A549 (cell line): ENCODE data around the gene BCO2. TPM values are rescaled to one million over a fixed set of nuclear protein-coding genes. Genes with fewer than 3 reads are reported as not detected.

Source experiments
- ATAC-seq, 2 experiments: fragments of 200-7000 bp in 1 of 2; fragments of >200 bp in 1 of 2; cut with Nextera tagmentation in 1 of 2; cut with Tn5 transposase in 1 of 2; 3 replicates each; pipeline versions ENCODE4 v1.8.0 to v1.9.1; 2018 to 2020; ENCODE audit warnings: mild to moderate bottlenecking in 1 of 2, moderate library complexity in 1 of 2
- CTCF ChIA-PET: fragments of 300-600 bp; sonication (Branson Sonifier 250); formaldehyde crosslinking; extraction: SDS; loops from one replicate; lab custom pipeline; 2021; ENCODE audit warnings: antibody characterized with exemption, inconsistent platforms; lab: Yijun Ruan, JAX
- POLR2A ChIA-PET: fragments of 350-600 bp; formaldehyde crosslinking; extraction: SDS; loops from one replicate; lab custom pipeline; 2021; ENCODE audit warnings: antibody characterized with exemption, inconsistent platforms; lab: Yijun Ruan, JAX
- DNase-seq, 2 experiments: peaks; one replicate each; pipeline versions ENCODE4 v3.0.0 to v3.0.0-alpha.2; 2011 to 2016; ENCODE audit warnings: low read depth in 1 of 2, low spot score in 1 of 2
- FAIRE-seq: peaks from 2 replicates; lab custom pipeline; 2011; peaks lifted over from hg19 to GRCh38; lab: Jason Lieb, UNC
- H3K27ac ChIP-seq, 2 experiments: fragments of >200 bp; sonication (Bioruptor Twin); formaldehyde crosslinking; 3 replicates each; pipeline ENCODE4 v1.5.1; 2016 to 2017
- H3K4me1 ChIP-seq: fragments of >200 bp; sonication (Bioruptor Twin); formaldehyde crosslinking; 3 replicates; pipeline ENCODE4 v1.6.1; 2016
- H3K4me2 ChIP-seq: fragments of >200 bp; sonication (Bioruptor Twin); formaldehyde crosslinking; 3 replicates; pipeline ENCODE4 v1.6.1; 2016
- H3K4me3 ChIP-seq: fragments of >200 bp; sonication (Bioruptor Twin); formaldehyde crosslinking; 3 replicates; pipeline ENCODE4 v1.5.1; 2016
- H3K9me3 ChIP-seq: fragments of >200 bp; sonication (Bioruptor Twin); formaldehyde crosslinking; 3 replicates; pipeline ENCODE4 v1.6.1; 2016
- CBX8 ChIP-seq: fragments of 200-600 bp; sonication (generic); IDR thresholded peaks from 2 replicates; pipeline ENCODE4 v1.6.1; 2016
- CHD2 ChIP-seq: fragments of 150-350 bp; IDR thresholded peaks from 2 replicates; pipeline ENCODE4 v1.6.1; 2014; ENCODE audit warnings: low read length; ENCODE audit not compliant: partially characterized antibody
- EHF ChIP-seq: fragments of 250-450 bp; sonication (Bioruptor Pico); IDR thresholded peaks from 2 replicates; pipeline ENCODE4 v1.5.0; 2020; ENCODE audit warnings: mild to moderate bottlenecking
- EHMT2 ChIP-seq: fragments of 200-600 bp; sonication (generic); IDR thresholded peaks from 2 replicates; pipeline ENCODE4 v1.6.1; 2016; ENCODE audit warnings: antibody characterized with exemption, low read depth, mild to moderate bottlenecking, moderate library complexity
- ELK1 ChIP-seq: fragments of 150-350 bp; IDR thresholded peaks from 2 replicates; pipeline ENCODE4 v1.6.1; 2014; ENCODE audit warnings: low read depth, mild to moderate bottlenecking, low read length
- FOSB ChIP-seq: fragments of 250-450 bp; sonication (Bioruptor Pico); IDR thresholded peaks from 2 replicates; pipeline ENCODE4 v1.5.0; 2020; ENCODE audit warnings: mild to moderate bottlenecking, moderate library complexity
- HEYL ChIP-seq: fragments of 250-450 bp; sonication (Bioruptor Pico); IDR thresholded peaks from 2 replicates; pipeline ENCODE4 v1.8.0; 2021; ENCODE audit warnings: mild to moderate bottlenecking, moderate library complexity
- HMGXB4 ChIP-seq: fragments of 250-450 bp; sonication (Bioruptor Pico); IDR thresholded peaks from 2 replicates; pipeline ENCODE4 v1.5.0; 2021; ENCODE audit warnings: mild to moderate bottlenecking, moderate library complexity, borderline replicate concordance
- HOXB13 ChIP-seq: fragments of 250-450 bp; sonication (Bioruptor Pico); IDR thresholded peaks from 2 replicates; pipeline ENCODE4 v1.5.0; 2020; ENCODE audit warnings: low read depth, mild to moderate bottlenecking, moderate library complexity
- HOXB5 ChIP-seq: fragments of 250-450 bp; sonication (Bioruptor Pico); IDR thresholded peaks from 2 replicates; pipeline ENCODE4 v1.5.0; 2020; ENCODE audit warnings: mild to moderate bottlenecking, moderate library complexity
- KDM5A ChIP-seq: fragments of 200-600 bp; sonication (generic); IDR thresholded peaks from 2 replicates; pipeline ENCODE4 v1.6.1; 2016; ENCODE audit warnings: antibody characterized with exemption, mild to moderate bottlenecking
- MAZ ChIP-seq: fragments of 150-350 bp; IDR thresholded peaks from 2 replicates; pipeline ENCODE4 v1.6.1; 2014; ENCODE audit warnings: antibody characterized with exemption, low read depth, low read length, borderline replicate concordance
- NPAS2 ChIP-seq: fragments of 250-450 bp; sonication (Bioruptor Pico); IDR thresholded peaks from 2 replicates; pipeline ENCODE4 v1.8.0; 2022; ENCODE audit warnings: mild to moderate bottlenecking, moderate library complexity, borderline replicate concordance
- PHF8 ChIP-seq: fragments of 200-600 bp; sonication (generic); IDR thresholded peaks from 2 replicates; pipeline ENCODE4 v1.6.1; 2016; ENCODE audit warnings: low read depth, mild to moderate bottlenecking, antibody characterized with exemption, moderate library complexity, borderline replicate concordance
- POLR2A ChIP-seq: IDR thresholded peaks from 2 replicates; pipeline ENCODE4 v1.6.1; 2012; ENCODE audit warnings: mild to moderate bottlenecking, low read length
- RAD21 ChIP-seq, 2 experiments: fragments of >200 bp in 1 of 2; sonication (Bioruptor Twin) in 1 of 2; formaldehyde crosslinking in 1 of 2; IDR thresholded peaks in 1 of 2; conservative IDR thresholded peaks in 1 of 2; 2 replicates in 1 of 2; 3 replicates in 1 of 2; pipeline ENCODE4 v1.6.1; 2012 to 2018; ENCODE audit warnings: inconsistent platforms in 1 of 2
- TP53 ChIP-seq: fragments of 250-450 bp; sonication (Bioruptor Pico); IDR thresholded peaks from 2 replicates; pipeline ENCODE4 v1.5.0; 2021; ENCODE audit warnings: mild to moderate bottlenecking, moderate library complexity
- ZC3H11A ChIP-seq: fragments of 450-650 bp; IDR thresholded peaks from 2 replicates; pipeline ENCODE4 v1.6.1; 2014; ENCODE audit warnings: antibody characterized with exemption, mild to moderate bottlenecking
- WGBS: methylation state at CpG from one replicate; pipeline ENCODE4 v1.1.6; 2017; ENCODE audit errors: missing lambda C conversion rate; 5-methylcytosine and 5-hydroxymethylcytosine counted together
- polyA plus RNA-seq, 4 experiments: library from polyadenylated mRNA; depleted of rRNA in 3 of 4; stranded (reverse); fragments of >200 nt; fragmentation: RNase III in 1 of 4; extraction: RNeasy Plus Mini Kit Qiagen cat#74134 plus additional on column Dnase treatment in 1 of 4; gene quantifications; 2 replicates in 3 of 4; 3 replicates in 1 of 4; pipeline ENCODE4 v1.2.3, GENCODE V29; 2011 to 2017
- TF ChIP-seq, protein P1 (sequence below): IDR thresholded peaks from 2 replicates; pipeline ENCODE4 v1.6.1; 2012; ENCODE audit warnings: low read depth, borderline replicate concordance

The BCO2 gene
- polyA plus RNA-seq, 2 of the 4 experiments (the other 2 are of a cell fraction) = 1.3 to 1.9 TPM

GRCh38 chr11:112229159-112229558 lies 53.8 kb downstream of the BCO2 start:
- CTCF ChIA-PET = interaction anchor here (0.7 to 1.2 kb wide), 3 partner anchors 9 to 51 kb away, joined by 3 read pairs; no protein-coding TSS in a partner anchor
- H3K9me3 ChIP-seq = no peaks in the 10 kb centered on the region
- no peak overlapping the region for H3K27ac ChIP-seq
- no peak overlapping the region for H3K4me3 ChIP-seq
- 96% methylated on average over 7 of the region's 7 CpGs for WGBS
- DNase-seq (no peak), FAIRE-seq (no peak), ATAC-seq (no peak)
- H3K4me1 ChIP-seq = peaks cover 12% of the 10 kb centered on the region
- TF ChIP-seq POLR2A = no peak
- no peak for TF ChIP-seq HMGXB4 (CRISPR knock-in tag)
- TF ChIP-seq HEYL (CRISPR knock-in tag) = no peak
- TF ChIP-seq NPAS2 (CRISPR knock-in tag) = no peak
- TF ChIP-seq ELK1 = no peak
- no peak overlapping the region for H3K4me2 ChIP-seq
- POLR2A ChIA-PET = no interaction called here

- Histone ChIP-seq H3K4me3 (no peak overlapping the region), H3K4me1 (peaks cover 12% of the 10 kb centered on the region), H3K27ac (no peak overlapping the region), H3K9me3 (no peaks in the 10 kb centered on the region), H3K4me2 (no peak overlapping the region)
- ChIA-PET CTCF (interaction anchor here (0.6 to 1.2 kb wide), 4 partner anchors 10 to 360 kb away, joined by 3 to 4 read pairs (median 3); no protein-coding TSS in a partner anchor), POLR2A (no interaction called here)
- DNase-seq (no peak), FAIRE-seq (no peak), ATAC-seq (no peak)
- WGBS = 61% methylated on average over 3 of the region's 3 CpGs
- TF ChIP-seq HMGXB4 (CRISPR knock-in tag) = no peak
- TF ChIP-seq CHD2 = no peak
- no peak for TF ChIP-seq PHF8
- TF ChIP-seq HOXB5 (CRISPR knock-in tag) = no peak
- no peak for TF ChIP-seq CBX8
- no peak for TF ChIP-seq RAD21 (conservative IDR thresholded peaks at IDR 0.05 in 1 of 2, IDR thresholded peaks at IDR 0.05 in 1 of 2)
- TF ChIP-seq HOXB13 (CRISPR knock-in tag) = no peak
- TF ChIP-seq ZC3H11A = no peak
- TF ChIP-seq MAZ = no peak
- no peak for TF ChIP-seq EHF (CRISPR knock-in tag)
- TF ChIP-seq EHMT2 = no peak
- TF ChIP-seq FOSB (CRISPR knock-in tag) = no peak
- no peak for TF ChIP-seq KDM5A
- no peak for TF ChIP-seq TP53 (CRISPR knock-in tag)
- TF ChIP-seq, protein P1, sequence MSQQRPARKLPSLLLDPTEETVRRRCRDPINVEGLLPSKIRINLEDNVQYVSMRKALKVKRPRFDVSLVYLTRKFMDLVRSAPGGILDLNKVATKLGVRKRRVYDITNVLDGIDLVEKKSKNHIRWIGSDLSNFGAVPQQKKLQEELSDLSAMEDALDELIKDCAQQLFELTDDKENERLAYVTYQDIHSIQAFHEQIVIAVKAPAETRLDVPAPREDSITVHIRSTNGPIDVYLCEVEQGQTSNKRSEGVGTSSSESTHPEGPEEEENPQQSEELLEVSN = no peak
These were observed 54.6 kb downstream of the BCO2 start for GRCh38 chr11:112229746-112230433.
